GM12874 (cell line): ENCODE measurements around the gene MEF2D.

Source experiments
- TF ChIP-seq, protein P1 (sequence below): IDR thresholded peaks from 2 replicates; pipeline ENCODE4 v1.5.1; 2011; ENCODE audit warnings: low read depth, mild to moderate bottlenecking, control low read depth, low read length, moderate library complexity; ENCODE audit not compliant: insufficient read depth

MEF2D gene

GRCh38 chr1:156500543-156500792, at the start of gene MEF2D:
MEF2D (minus strand) TSS chr1:156500775; CDS start chr1:156483292, 17,483 bp downstream.
- TF ChIP-seq, protein P1, sequence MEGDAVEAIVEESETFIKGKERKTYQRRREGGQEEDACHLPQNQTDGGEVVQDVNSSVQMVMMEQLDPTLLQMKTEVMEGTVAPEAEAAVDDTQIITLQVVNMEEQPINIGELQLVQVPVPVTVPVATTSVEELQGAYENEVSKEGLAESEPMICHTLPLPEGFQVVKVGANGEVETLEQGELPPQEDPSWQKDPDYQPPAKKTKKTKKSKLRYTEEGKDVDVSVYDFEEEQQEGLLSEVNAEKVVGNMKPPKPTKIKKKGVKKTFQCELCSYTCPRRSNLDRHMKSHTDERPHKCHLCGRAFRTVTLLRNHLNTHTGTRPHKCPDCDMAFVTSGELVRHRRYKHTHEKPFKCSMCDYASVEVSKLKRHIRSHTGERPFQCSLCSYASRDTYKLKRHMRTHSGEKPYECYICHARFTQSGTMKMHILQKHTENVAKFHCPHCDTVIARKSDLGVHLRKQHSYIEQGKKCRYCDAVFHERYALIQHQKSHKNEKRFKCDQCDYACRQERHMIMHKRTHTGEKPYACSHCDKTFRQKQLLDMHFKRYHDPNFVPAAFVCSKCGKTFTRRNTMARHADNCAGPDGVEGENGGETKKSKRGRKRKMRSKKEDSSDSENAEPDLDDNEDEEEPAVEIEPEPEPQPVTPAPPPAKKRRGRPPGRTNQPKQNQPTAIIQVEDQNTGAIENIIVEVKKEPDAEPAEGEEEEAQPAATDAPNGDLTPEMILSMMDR = no peak

- TF ChIP-seq, protein P1 = no peak
Measured at GRCh38 chr1:156550346-156550745, 49.8 kb upstream of the MEF2D start.

DNA sequence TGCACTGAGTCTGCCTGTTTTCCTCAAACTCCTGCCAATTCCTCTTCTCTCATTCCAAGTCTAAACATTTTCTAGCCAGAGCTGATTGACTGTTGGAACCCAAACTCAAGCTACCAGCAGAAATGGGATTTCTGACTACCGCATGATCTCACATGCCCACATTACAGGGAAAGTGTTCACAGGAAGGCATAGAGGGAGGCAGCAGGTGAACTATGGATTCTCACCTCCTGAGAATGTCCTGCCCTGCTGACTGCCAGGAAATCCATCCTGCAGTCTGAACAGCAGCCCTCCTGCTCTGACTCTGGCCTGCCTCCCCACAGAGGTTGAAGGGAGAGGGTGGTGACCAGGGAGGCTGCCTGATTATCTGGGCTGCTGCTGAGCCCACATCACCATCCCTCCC, 49.3 kb upstream of the MEF2D start:
- TF ChIP-seq, protein P1 = no peak

DNA sequence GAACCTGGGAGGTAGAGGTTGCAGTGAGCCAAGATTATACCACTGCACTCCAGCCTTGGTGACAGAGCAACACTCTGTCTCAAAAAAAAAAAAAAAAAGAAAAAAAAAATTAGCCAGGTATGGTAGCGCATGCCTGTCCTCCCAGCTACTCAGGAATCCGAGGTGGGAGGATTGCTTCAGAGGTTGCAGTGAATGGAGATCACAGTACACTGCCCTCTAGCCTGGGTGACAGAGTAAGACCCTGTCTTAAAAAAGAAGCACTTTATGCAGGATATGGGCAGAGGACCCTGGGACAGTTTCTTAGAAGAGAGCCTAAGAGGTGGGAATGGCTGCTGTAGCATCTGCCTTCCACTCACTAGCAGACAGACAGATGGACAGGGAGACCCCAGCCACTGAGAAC, 48.8 kb upstream of the MEF2D start:
- TF ChIP-seq, protein P1 = no peak

DNA sequence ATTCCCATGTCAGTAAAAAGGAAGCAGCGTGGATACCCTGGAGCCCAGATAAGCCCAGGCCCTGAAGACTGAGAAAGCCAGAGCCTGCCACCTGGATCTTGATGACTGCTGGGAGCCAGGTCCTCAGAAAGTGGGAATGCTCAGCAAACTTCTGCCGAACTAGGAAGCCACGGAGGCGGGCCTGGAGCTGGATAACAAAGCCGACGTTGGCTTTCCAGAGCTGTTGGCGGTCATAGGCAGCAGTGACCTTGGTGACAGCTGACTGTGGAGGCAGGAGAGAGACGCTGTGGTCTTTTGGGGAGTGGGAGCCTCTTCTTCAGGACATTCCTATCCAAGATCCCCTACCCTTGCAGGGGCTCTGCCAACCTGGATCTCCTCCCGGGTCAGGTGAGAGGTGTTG, 47.4 kb upstream of the MEF2D start:
- TF ChIP-seq, protein P1 = no peak

- TF ChIP-seq, protein P1 = no peak
Measured at GRCh38 chr1:156547434-156547833, 46.9 kb upstream of the MEF2D start.

GRCh38 chr1:156546267-156546666, 45.7 kb upstream of the MEF2D start:
- TF ChIP-seq, protein P1 = no peak

DNA sequence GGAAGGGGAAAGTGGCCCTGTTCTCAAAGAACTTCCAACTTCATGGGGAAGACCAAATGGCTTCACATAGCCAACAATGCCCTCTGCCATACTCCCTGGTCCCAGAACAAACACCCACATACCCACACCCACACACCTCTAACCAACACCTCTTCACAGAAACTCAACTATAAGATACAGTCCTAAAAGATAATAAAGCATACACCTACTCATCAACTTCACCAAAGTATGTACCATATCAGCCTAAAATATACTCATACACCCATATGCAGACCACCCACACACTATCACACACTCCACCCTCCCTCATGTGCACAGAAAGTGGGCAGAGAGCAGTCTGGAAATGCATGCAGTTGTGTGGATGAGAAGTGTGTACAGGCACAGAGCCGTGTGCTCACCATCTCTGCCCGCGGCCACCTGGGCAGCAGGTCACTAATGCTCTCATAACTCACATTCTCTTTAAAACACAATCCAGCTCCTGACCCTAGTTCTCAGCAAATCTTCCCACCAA, 44.1 kb upstream of the MEF2D start:
- TF ChIP-seq, protein P1 = no peak
